IPS-18c (cell line): ENCODE measurements around the gene FAP.

Experiments
- H3K4me3 ChIP-seq: 2 replicates; pipeline ENCODE4 v1.7.0; 2013; ENCODE audit warnings: low read depth, mild to moderate bottlenecking, low read length, moderate library complexity; ENCODE audit not compliant: insufficient read depth
- H3K9me3 ChIP-seq: one replicate; pipeline ENCODE4 v1.6.1; 2013; ENCODE audit warnings: mild to moderate bottlenecking, low read length, moderate library complexity; ENCODE audit not compliant: control insufficient read depth, insufficient read depth

Gene FAP

GRCh38 chr2:162212366-162212765, 30.9 kb downstream of the FAP start:
- Histone ChIP-seq H3K9me3 (no peaks in the 10 kb centered on the region), H3K4me3 (no peak overlapping the region)

- Histone ChIP-seq H3K9me3 (no peaks in the 10 kb centered on the region), H3K4me3 (no peak overlapping the region)
Observed at GRCh38 chr2:162211732-162212131, 31.5 kb downstream of the FAP start.

GRCh38 chr2:162210385-162210784, 32.9 kb downstream of the FAP start:
- no peak overlapping the region for H3K4me3 ChIP-seq
- no peaks in the 10 kb centered on the region for H3K9me3 ChIP-seq

- no peaks in the 10 kb centered on the region for H3K9me3 ChIP-seq
- H3K4me3 ChIP-seq, result no peak overlapping the region
Observed at GRCh38 chr2:162202203-162202602, 41.0 kb downstream of the FAP start.

GRCh38 chr2:162200636-162201035, 42.6 kb downstream of the FAP start:
- no peak overlapping the region for H3K4me3 ChIP-seq

GRCh38 chr2:162199913-162200312, 43.3 kb downstream of the FAP start:
- Histone ChIP-seq H3K9me3 (no peaks in the 10 kb centered on the region), H3K4me3 (no peak overlapping the region)

More at GRCh38 chr2:162200636-162201035, 42.6 kb downstream of the FAP start:
- no peaks in the 10 kb centered on the region for H3K9me3 ChIP-seq

- Histone ChIP-seq H3K9me3 (no peaks in the 10 kb centered on the region), H3K4me3 (no peak overlapping the region)
Observed at GRCh38 chr2:162198239-162198638, 45.0 kb downstream of the FAP start.

- Histone ChIP-seq H3K4me3 (no peak overlapping the region), H3K9me3 (no peaks in the 10 kb centered on the region)
Observed at GRCh38 chr2:162197069-162197825, 46.0 kb downstream of the FAP start.

- no peak overlapping the region for H3K4me3 ChIP-seq
- H3K9me3 ChIP-seq, result no peaks in the 10 kb centered on the region
Observed at GRCh38 chr2:162196638-162197037, 46.6 kb downstream of the FAP start.

GRCh38 chr2:162188451-162188850, 54.8 kb downstream of the FAP start:
- Histone ChIP-seq H3K4me3 (no peak overlapping the region), H3K9me3 (no peaks in the 10 kb centered on the region)

GRCh38 chr2:162185541-162186232, 57.6 kb downstream of the FAP start:
- Histone ChIP-seq H3K4me3 (no peak overlapping the region), H3K9me3 (no peaks in the 10 kb centered on the region)

- Histone ChIP-seq H3K9me3 (no peaks in the 10 kb centered on the region), H3K4me3 (no peak overlapping the region)
Observed at GRCh38 chr2:162184821-162185450, 58.3 kb downstream of the FAP start.

GRCh38 chr2:162184359-162184758, 58.9 kb downstream of the FAP start:
- Histone ChIP-seq H3K9me3 (no peaks in the 10 kb centered on the region), H3K4me3 (no peak overlapping the region)

- no peak overlapping the region for H3K4me3 ChIP-seq
- no peaks in the 10 kb centered on the region for H3K9me3 ChIP-seq
Observed at GRCh38 chr2:162182395-162182794, 60.9 kb downstream of the FAP start.

- no peak overlapping the region for H3K4me3 ChIP-seq
- H3K9me3 ChIP-seq, result no peaks in the 10 kb centered on the region
Observed at GRCh38 chr2:162177301-162177700, 65.9 kb downstream of the FAP start.

GRCh38 chr2:162175714-162176113, 67.5 kb downstream of the FAP start:
- H3K9me3 ChIP-seq, result no peaks in the 10 kb centered on the region
- no peak overlapping the region for H3K4me3 ChIP-seq

- Histone ChIP-seq H3K4me3 (no peak overlapping the region), H3K9me3 (no peaks in the 10 kb centered on the region)
Observed at GRCh38 chr2:162174746-162175145, 68.5 kb downstream of the FAP start.

- no peak overlapping the region for H3K4me3 ChIP-seq
- no peaks in the 10 kb centered on the region for H3K9me3 ChIP-seq
Observed at GRCh38 chr2:162172802-162173370, 70.4 kb downstream of the FAP start.
